ENCODE measurements around the gene ERGIC2. TPM values are rescaled to one million over a fixed set of nuclear protein-coding genes. Genes with fewer than 3 reads are reported as not detected.

Gene ERGIC2
- total and polyA plus RNA-seq, 3 donors from 2014 or later: 41.7 to 83.0 (median 71.3) TPM

DNA sequence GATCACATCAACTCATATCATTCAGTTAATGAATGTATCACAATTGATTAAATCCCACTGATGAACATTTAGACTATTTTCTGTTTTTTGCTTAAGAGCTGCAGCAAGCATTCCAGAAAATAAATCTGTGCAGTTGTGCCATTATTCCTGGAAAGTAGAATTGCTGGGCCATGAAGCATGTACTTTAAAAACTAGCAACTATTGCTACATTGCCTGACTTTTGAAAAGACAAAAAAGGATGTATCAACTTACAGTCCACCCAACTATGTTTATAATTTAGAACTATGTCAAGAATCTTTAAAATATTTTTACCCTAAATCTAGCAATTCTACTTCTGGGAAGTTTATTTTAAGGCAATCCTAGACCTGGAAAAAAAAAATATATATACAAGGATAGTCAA lies 33.4 kb upstream of the ERGIC2 start:
- H3K27me3 ChIP-seq: no peaks in the 10 kb centered on the region
- H3K4me1 ChIP-seq: no peaks in the 10 kb centered on the region
- no peak for TF ChIP-seq POLR2A (IDR thresholded peaks at IDR 0.05)
- TF ChIP-seq, protein P1, sequence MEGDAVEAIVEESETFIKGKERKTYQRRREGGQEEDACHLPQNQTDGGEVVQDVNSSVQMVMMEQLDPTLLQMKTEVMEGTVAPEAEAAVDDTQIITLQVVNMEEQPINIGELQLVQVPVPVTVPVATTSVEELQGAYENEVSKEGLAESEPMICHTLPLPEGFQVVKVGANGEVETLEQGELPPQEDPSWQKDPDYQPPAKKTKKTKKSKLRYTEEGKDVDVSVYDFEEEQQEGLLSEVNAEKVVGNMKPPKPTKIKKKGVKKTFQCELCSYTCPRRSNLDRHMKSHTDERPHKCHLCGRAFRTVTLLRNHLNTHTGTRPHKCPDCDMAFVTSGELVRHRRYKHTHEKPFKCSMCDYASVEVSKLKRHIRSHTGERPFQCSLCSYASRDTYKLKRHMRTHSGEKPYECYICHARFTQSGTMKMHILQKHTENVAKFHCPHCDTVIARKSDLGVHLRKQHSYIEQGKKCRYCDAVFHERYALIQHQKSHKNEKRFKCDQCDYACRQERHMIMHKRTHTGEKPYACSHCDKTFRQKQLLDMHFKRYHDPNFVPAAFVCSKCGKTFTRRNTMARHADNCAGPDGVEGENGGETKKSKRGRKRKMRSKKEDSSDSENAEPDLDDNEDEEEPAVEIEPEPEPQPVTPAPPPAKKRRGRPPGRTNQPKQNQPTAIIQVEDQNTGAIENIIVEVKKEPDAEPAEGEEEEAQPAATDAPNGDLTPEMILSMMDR (IDR thresholded peaks at IDR 0.05): no peak
- H3K27ac ChIP-seq: no peak overlapping the region
- no peaks in the 10 kb centered on the region for H3K9me3 ChIP-seq
- no peaks in the 10 kb centered on the region for H3K36me3 ChIP-seq (ENCODE audit: low read depth, missing control alignments)
- no peak for DNase-seq
- no peak overlapping the region for H3K4me3 ChIP-seq
- intact Hi-C loops (cut with DNase I; ENCODE audit: low total_unique reads): no loop called here

DNA sequence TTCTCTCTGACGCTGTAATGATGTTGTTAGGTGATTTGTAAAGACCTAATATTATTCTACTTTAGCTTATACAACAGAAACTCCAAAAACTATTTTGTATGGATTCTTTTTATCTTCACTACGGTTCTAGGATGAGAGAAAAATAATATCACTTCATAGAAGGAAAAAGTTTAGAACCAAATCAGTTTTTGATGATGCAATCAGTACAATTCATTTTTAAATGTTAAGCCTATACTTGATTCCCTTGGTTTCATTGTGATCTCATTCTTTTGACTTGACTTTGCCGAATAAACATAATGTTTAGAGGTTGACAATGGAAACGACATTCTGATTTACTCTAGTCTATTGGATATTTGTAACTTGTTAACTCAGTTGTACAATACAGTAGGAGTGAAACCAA lies 24.6 kb upstream of the ERGIC2 start:
- no peak overlapping the region for H3K27ac ChIP-seq
- 65 to 71% methylated on average over 4 of the region's 4 CpGs for WGBS, 2 donors
- no peaks in the 10 kb centered on the region for H3K9me3 ChIP-seq
- H3K27me3 ChIP-seq: no peaks in the 10 kb centered on the region
- H3K36me3 ChIP-seq (ENCODE audit: low read depth, missing control alignments): no peaks in the 10 kb centered on the region
- intact Hi-C loops (cut with DNase I; ENCODE audit: low total_unique reads): no loop called here
- H3K4me3 ChIP-seq: no peak overlapping the region
- no peak for TF ChIP-seq POLR2A (IDR thresholded peaks at IDR 0.05)
- TF ChIP-seq, protein P1 (IDR thresholded peaks at IDR 0.05): no peak
- no peaks in the 10 kb centered on the region for H3K4me1 ChIP-seq
- no peak for DNase-seq

DNA sequence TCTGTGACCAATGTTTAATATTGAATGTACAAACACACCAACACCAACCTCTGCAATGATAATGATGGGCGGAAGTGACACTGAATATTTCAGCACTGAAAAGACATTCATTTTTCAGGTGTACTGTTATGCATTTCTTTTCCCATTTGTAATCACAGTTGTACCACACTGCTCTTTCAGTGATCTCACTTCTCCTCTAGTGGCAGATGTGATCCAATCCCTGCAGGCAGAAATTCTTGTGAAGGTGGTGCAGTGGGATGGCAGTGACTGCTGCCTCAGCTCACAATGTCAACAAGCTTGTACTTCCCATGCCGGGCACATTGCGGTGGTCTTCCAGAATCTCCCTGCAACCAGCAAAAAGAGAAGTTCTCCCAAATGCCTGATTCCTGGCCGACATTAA lies 23.0 kb upstream of the ERGIC2 start:
- 82 to 88% methylated on average over 4 of the region's 4 CpGs for WGBS, 2 donors
- Histone ChIP-seq H3K27me3 (no peaks in the 10 kb centered on the region), H3K27ac (no peak overlapping the region), H3K36me3 (ENCODE audit: low read depth, missing control alignments) (no peaks in the 10 kb centered on the region), H3K4me3 (no peak overlapping the region), H3K4me1 (no peaks in the 10 kb centered on the region), H3K9me3 (no peaks in the 10 kb centered on the region)
- no peak for DNase-seq
- TF ChIP-seq POLR2A (IDR thresholded peaks at IDR 0.05): no peak
- TF ChIP-seq, protein P1 (IDR thresholded peaks at IDR 0.05): no peak
- intact Hi-C loops (cut with DNase I; ENCODE audit: low total_unique reads): no loop called here

DNA sequence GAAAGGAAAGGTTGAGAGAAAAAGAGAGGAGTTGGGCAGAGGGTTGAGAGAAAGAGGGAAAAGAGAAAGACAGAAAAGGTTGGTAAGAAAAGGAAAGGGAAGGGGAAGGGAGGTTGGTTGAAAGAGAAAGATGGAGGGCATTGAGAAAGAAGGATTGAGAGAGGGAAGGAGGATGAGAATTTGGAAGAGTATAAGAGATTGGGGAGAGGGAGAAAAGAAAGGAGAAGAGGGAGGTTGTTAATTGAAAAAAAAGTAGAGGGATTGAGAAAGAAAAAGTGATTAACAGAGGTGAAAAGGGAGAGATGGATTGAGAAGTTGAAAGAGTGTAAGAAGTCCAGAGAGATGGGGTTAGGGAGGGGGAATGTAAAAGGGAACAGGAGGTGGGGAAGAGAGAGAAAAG lies 21.5 kb upstream of the ERGIC2 start:
- TF ChIP-seq POLR2A (IDR thresholded peaks at IDR 0.05): no peak
- TF ChIP-seq, protein P1 (IDR thresholded peaks at IDR 0.05): no peak
- no peak for DNase-seq
- H3K9me3 ChIP-seq: no peaks in the 10 kb centered on the region
- intact Hi-C loops (cut with DNase I; ENCODE audit: low total_unique reads): no loop called here
- H3K27ac ChIP-seq: no peak overlapping the region
- no peaks in the 10 kb centered on the region for H3K27me3 ChIP-seq
- no peaks in the 10 kb centered on the region for H3K4me1 ChIP-seq
- no peak overlapping the region for H3K4me3 ChIP-seq
- H3K36me3 ChIP-seq (ENCODE audit: low read depth, missing control alignments): no peaks in the 10 kb centered on the region

DNA sequence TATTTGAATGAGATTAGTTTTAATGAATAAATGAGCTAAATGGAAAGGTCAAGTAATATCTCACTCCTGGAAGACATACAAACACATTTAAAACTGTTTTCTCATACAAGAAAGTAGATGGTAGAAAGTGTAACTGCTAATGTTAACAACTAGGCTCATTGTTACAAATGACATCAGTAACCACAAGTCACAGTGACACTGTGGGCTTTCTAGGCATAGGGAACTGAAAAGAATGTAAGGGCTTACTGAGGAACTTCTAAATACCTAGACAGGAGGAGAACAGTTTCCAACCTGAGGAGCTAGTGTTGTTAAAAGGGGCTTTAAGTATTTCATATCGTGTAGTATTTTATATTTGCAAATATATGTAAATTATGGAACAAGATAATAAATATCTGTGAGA lies 17.5 kb upstream of the ERGIC2 start:
- TF ChIP-seq POLR2A (IDR thresholded peaks at IDR 0.05): no peak
- 93 to 94% methylated on average over 1 of the region's 1 CpG for WGBS, 2 donors
- Histone ChIP-seq H3K9me3 (no peaks in the 10 kb centered on the region), H3K36me3 (ENCODE audit: low read depth, missing control alignments) (no peaks in the 10 kb centered on the region), H3K4me3 (no peak overlapping the region), H3K27ac (no peak overlapping the region), H3K27me3 (no peaks in the 10 kb centered on the region), H3K4me1 (no peaks in the 10 kb centered on the region)
- DNase-seq: no peak
- intact Hi-C loops (cut with DNase I; ENCODE audit: low total_unique reads): no loop called here
